ENCODE data around the gene CRYL1. TPM values are rescaled to one million over a fixed set of nuclear protein-coding genes. Genes with fewer than 3 reads are reported as not detected.

Gene CRYL1
- total RNA-seq, 2 donors from 2014 or later: 14.5 to 32.2 TPM

DNA sequence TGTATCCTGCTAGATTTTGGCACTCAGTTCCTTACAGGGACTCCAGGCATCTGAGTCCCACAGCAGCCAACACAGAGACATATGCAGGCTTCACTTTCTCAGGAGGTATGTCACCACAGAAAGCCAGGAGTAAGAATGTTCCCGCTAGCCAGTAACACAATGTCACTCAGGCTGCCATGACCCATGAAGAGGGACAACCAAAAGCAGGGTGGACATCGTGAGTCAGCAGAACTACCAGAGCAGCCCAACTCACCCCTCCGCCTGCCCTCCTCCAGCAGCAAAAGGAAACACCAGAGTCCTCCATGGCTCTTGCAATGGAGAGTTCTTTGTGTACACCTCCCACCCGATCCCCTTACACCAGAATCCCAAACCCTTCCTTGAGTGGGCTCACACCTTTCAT lies 95.4 kb downstream of the CRYL1 start:
- H3K36me3 ChIP-seq (replicated peaks in 1 of 2; ENCODE audit: insufficient read depth in 1 of 2, low read depth in 2 of 2): no peaks in the 10 kb centered on the region
- intact Hi-C loops (cut with DNase I): no loop called here

GRCh38 chr13:20429682-20430081 lies 96.0 kb downstream of the CRYL1 start:
- DNase-seq (no peak), ATAC-seq (no peak)
- Histone ChIP-seq H3K27ac (no peak overlapping the region), H3K4me1 (no peaks in the 10 kb centered on the region), H3K4me3 (no peak overlapping the region), H3K36me3 (replicated peaks in 1 of 2; ENCODE audit: insufficient read depth in 1 of 2, low read depth in 2 of 2) (no peaks in the 10 kb centered on the region), H3K27me3 (no peaks in the 10 kb centered on the region), H3K9me3 (no peaks in the 10 kb centered on the region)
- TF ChIP-seq POLR2A (IDR thresholded peaks at IDR 0.05): no peak
- TF ChIP-seq CTCF (IDR thresholded peaks at IDR 0.05): no peak
- WGBS, 2 donors: 50 to 64% methylated on average over 6 to 9 of the region's 9 CpGs
- intact Hi-C loops (cut with DNase I): no loop called here

More for the DNA sequence above, 95.4 kb downstream of the CRYL1 start:
- ATAC-seq: no peak
- DNase-seq: no peak
- Histone ChIP-seq H3K27me3 (no peaks in the 10 kb centered on the region), H3K4me3 (no peak overlapping the region), H3K27ac (no peak overlapping the region), H3K9me3 (no peaks in the 10 kb centered on the region), H3K4me1 (no peaks in the 10 kb centered on the region)
- 90 to 96% methylated on average over 4 of the region's 4 CpGs for WGBS, 2 donors
- TF ChIP-seq POLR2A (IDR thresholded peaks at IDR 0.05): no peak

DNA sequence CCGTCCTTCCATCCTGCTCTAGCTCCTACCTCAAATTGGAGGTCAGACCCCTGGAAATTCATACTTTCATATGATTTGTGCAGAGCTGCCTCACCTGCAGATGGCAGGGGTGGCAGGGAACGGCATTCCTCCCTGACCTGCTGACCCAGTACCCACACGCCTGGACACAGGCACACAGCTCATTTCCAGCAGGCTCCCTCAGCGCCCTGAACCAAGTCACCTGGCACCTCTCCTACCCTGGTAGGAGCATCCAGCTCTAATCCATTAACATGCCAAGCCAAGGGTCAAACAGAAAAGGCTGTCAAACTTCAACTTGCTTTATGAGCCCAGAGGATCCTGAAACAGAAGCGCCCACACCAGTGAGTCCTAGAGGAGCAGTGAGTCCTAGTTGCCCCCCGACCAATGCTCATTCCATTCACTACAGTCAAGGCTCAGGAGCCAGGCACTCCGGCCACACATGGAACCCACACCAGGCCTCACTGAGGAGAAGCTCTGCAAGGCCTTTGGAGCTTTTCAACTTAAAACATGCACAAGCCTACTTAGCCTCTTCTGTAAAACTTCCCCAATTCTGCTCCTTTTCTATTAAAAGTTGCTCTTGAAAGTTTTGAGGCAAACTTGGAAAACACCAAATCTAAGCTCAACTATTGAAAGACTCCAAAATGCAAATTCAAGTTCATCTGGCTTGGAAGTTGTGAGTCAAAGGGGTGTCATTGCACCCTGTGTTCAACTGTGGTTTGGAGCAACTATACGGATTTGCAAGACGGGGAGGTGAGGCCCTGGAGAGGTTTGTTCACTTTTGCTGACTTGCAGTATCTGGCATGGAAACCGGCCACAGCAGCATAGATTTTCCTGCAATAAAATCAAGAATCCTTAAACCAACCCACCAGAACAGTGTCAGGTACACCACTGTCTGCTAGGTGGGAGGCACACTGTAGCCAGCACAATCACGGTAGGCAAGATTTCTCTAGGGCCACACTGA lies 96.7 kb downstream of the CRYL1 start:
- no peak overlapping the region for H3K4me3 ChIP-seq
- TF ChIP-seq POLR2A (IDR thresholded peaks at IDR 0.05) (no peak), CTCF (IDR thresholded peaks at IDR 0.05) (no peak)
- no peaks in the 10 kb centered on the region for H3K27me3 ChIP-seq
- ATAC-seq (no peak), DNase-seq (no peak)
- H3K4me1 ChIP-seq: no peaks in the 10 kb centered on the region
- H3K27ac ChIP-seq: no peak overlapping the region
- H3K36me3 ChIP-seq (replicated peaks in 1 of 2; ENCODE audit: insufficient read depth in 1 of 2, low read depth in 2 of 2): no peaks in the 10 kb centered on the region
- H3K9me3 ChIP-seq: no peaks in the 10 kb centered on the region
- 95% methylated on average over 10 of the region's 11 CpGs for WGBS, 2 donors
- intact Hi-C loops (cut with DNase I): no loop called here

DNA sequence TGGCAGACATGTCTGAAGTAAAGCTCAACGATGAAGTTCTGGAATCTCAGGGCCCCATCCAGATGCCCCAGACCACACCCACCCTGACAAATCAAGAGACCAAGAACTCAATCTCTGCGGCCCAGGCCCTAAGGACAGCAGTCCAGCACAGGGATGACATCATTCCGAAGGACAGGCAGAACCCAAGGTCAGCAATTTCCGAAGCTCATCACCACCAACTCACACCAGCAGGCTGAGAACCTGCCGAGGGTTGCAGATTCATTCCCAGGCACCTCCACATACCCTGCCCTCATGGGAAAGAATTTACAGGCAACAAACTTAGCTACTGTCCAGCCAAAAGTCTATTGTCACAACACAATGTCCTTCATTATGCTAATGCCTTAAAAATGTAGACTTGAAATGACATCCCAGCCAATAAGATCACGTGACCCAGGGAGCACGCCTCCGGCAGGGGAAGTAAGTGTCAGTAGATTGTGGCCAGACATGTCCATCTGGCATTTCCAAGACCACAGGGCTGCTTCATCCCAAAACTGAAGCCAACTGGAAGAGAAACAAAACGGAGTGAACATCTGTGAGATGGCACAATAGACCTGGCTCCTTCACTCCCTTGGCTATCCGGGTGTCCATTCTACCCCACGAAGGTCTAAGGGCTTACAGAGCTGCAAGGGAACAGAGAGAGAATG lies 98.8 kb downstream of the CRYL1 start:
- intact Hi-C loops (cut with DNase I): no loop called here

More for the DNA sequence above, 98.8 kb downstream of the CRYL1 start:
- TF ChIP-seq CTCF (IDR thresholded peaks at IDR 0.05): no peak
- no peak for TF ChIP-seq POLR2A (IDR thresholded peaks at IDR 0.05)
- Histone ChIP-seq H3K9me3 (no peaks in the 10 kb centered on the region), H3K27me3 (no peaks in the 10 kb centered on the region), H3K4me1 (no peaks in the 10 kb centered on the region), H3K27ac (no peak overlapping the region), H3K36me3 (replicated peaks in 1 of 2; ENCODE audit: insufficient read depth in 1 of 2, low read depth in 2 of 2) (no peaks in the 10 kb centered on the region), H3K4me3 (no peak overlapping the region)
- DNase-seq: no peak
- WGBS, 2 donors: 80 to 92% methylated on average over 10 to 11 of the region's 11 CpGs
- no peak for ATAC-seq
